A549 (cell line): ENCODE measurements around the gene DLX4.

Experiments used
- CTCF ChIP-seq: fragments of >200 bp; sonication (Bioruptor Twin); formaldehyde crosslinking; IDR thresholded peaks from 3 replicates; pipeline ENCODE4 v1.5.1; 2016
- POLR2A ChIP-seq: IDR thresholded peaks from 2 replicates; pipeline ENCODE4 v1.6.1; 2012; ENCODE audit warnings: mild to moderate bottlenecking, low read length

- no peak for TF ChIP-seq POLR2A
- TF ChIP-seq CTCF = no peak
These were observed 40.0 kb upstream of the DLX4 start for GRCh38 chr17:49928837-49929475.
